HepG2 (cell line): ENCODE data around the gene NFYC. TPM values are rescaled to one million over a fixed set of nuclear protein-coding genes. Genes with fewer than 3 reads are reported as not detected.

Experiments used
- ATAC-seq: fragments of 200-7000 bp; cut with Tn5 transposase; 3 replicates; pipeline ENCODE4 v1.9.1; 2020; ENCODE audit warnings: mild to moderate bottlenecking, moderate library complexity
- BruUV-seq: library from RNA; stranded (reverse); fragments of 400-500 nt; replicated peaks from 2 replicates; lab custom pipeline; 2021; lab: Mats Ljungman, UMichigan
- CTCF ChIA-PET: fragments of 300-600 bp; formaldehyde crosslinking; extraction: SDS; loops from one replicate; lab custom pipeline; 2021; ENCODE audit warnings: low total read pairs, inconsistent platforms, low intra/inter-chr PET ratio; lab: Yijun Ruan, JAX
- POLR2A ChIA-PET: fragments of 350-600 bp; sonication (Branson Sonifier 250); formaldehyde crosslinking; loops from one replicate; lab custom pipeline; 2020; ENCODE audit warnings: antibody characterized with exemption, inconsistent platforms; lab: Yijun Ruan, JAX
- DNase-seq: peaks from one replicate; pipeline ENCODE4 v3.0.0-alpha.2; 2015; ENCODE audit warnings: low spot score
- FAIRE-seq: peaks from 3 replicates; lab custom pipeline; 2011; peaks lifted over from hg19 to GRCh38; lab: Jason Lieb, UNC
- H2AFZ ChIP-seq: one replicate; pipeline ENCODE4 v1.6.1; 2011; ENCODE audit warnings: low read length, inconsistent platforms
- H3K27ac ChIP-seq: fragments of 300-600 bp; 3 replicates; pipeline ENCODE4 v1.8.0; 2011; ENCODE audit warnings: mixed run types, mild to moderate bottlenecking, mixed read lengths, low read length, inconsistent platforms; ENCODE audit not compliant: insufficient read depth; ENCODE audit errors: extremely low read length
- H3K27me3 ChIP-seq, 2 experiments: fragments of 200-600 bp in 1 of 2; 2 replicates in 1 of 2; 3 replicates in 1 of 2; pipeline versions ENCODE4 v1.6.0 to v1.8.0; 2011; ENCODE audit warnings: low read length in 2 of 2, mild to moderate bottlenecking in 2 of 2, moderate library complexity in 2 of 2, inconsistent platforms in 1 of 2; ENCODE audit not compliant: insufficient read depth in 2 of 2, control insufficient read depth in 1 of 2
- H3K36me3 ChIP-seq, 2 experiments: fragments of 200-600 bp in 1 of 2; replicated peaks in 1 of 2; 2 replicates in 1 of 2; 3 replicates in 1 of 2; pipeline versions ENCODE4 v1.5.1 to v1.8.0; 2011; ENCODE audit warnings: low read length in 2 of 2, inconsistent platforms in 1 of 2; ENCODE audit not compliant: insufficient read depth in 2 of 2, control insufficient read depth in 1 of 2
- H3K4me1 ChIP-seq: 2 replicates; pipeline ENCODE4 v1.5.1; 2012; ENCODE audit warnings: low read length, inconsistent platforms; ENCODE audit not compliant: insufficient read depth
- H3K4me2 ChIP-seq: 2 replicates; pipeline ENCODE4 v1.6.0; 2011; ENCODE audit warnings: low read depth, low read length, inconsistent platforms
- H3K4me3 ChIP-seq, 3 experiments: fragments of 200-600 bp in 1 of 3; sonication (generic), shearing (Covaris generic) in 1 of 3; replicated peaks in 1 of 3; 2 replicates each; pipeline ENCODE4 v1.5.1; 2011 to 2016; ENCODE audit warnings: low read length in 3 of 3, inconsistent platforms in 2 of 3, low read depth in 2 of 3, mild to moderate bottlenecking in 2 of 3, control low read depth in 1 of 3, mixed read lengths in 1 of 3; ENCODE audit not compliant: insufficient read depth in 1 of 3
- H3K79me2 ChIP-seq: one replicate; pipeline ENCODE4 v1.6.1; 2011; ENCODE audit warnings: low read length, inconsistent platforms; ENCODE audit not compliant: insufficient read depth
- H3K9ac ChIP-seq: 2 replicates; pipeline ENCODE4 v1.6.0; 2011; ENCODE audit warnings: mild to moderate bottlenecking, low read depth, low read length, inconsistent platforms; ENCODE audit not compliant: insufficient read depth
- H3K9me3 ChIP-seq: 2 replicates; pipeline ENCODE4 v1.5.1; 2012; ENCODE audit warnings: mild to moderate bottlenecking, low read length
- H4K20me1 ChIP-seq: 2 replicates; pipeline ENCODE4 v1.6.0; 2011; ENCODE audit warnings: inconsistent platforms, mild to moderate bottlenecking, low read length, moderate library complexity; ENCODE audit not compliant: insufficient read depth
- ATRX ChIP-seq: sonication (generic); formaldehyde crosslinking; IDR thresholded peaks from 2 replicates; pipeline ENCODE4 v1.4.0; 2020; ENCODE audit warnings: missing genetic modification reagents, borderline replicate concordance
- CEBPB ChIP-seq: IDR thresholded peaks from 2 replicates; pipeline ENCODE4 v1.6.1; 2011; ENCODE audit warnings: low read depth, low read length, improper control_type of control experiment, borderline replicate concordance
- CEBPG ChIP-seq: IDR thresholded peaks from 2 replicates; pipeline ENCODE4 v1.6.1; 2016
- CHD2 ChIP-seq: IDR thresholded peaks from 2 replicates; pipeline ENCODE4 v1.6.1; 2011; ENCODE audit warnings: low read depth, low read length, improper control_type of control experiment
- CREB1 ChIP-seq, 2 experiments: fragments of 450-650 bp in 1 of 2; IDR thresholded peaks; 2 replicates each; pipeline ENCODE4 v1.6.1; 2016 to 2017; ENCODE audit warnings: control low read depth in 1 of 2, mild to moderate bottlenecking in 1 of 2, missing compliant biosample characterization in 1 of 2, missing genetic modification characterization in 1 of 2
- SIN3B ChIP-seq: fragments of 150-350 bp; IDR thresholded peaks from 2 replicates; pipeline ENCODE4 v1.6.1; 2014; ENCODE audit warnings: low read length
- SMYD3 ChIP-seq: sonication (generic); formaldehyde crosslinking; IDR thresholded peaks from 2 replicates; pipeline ENCODE4 v1.8.1; 2023; ENCODE audit warnings: mild to moderate bottlenecking, missing genetic modification reagents
- WGBS: methylation state at CpG from one replicate; pipeline ENCODE4 v1.1.6; 2017; ENCODE audit warnings: low lambda C conversion rate; 5-methylcytosine and 5-hydroxymethylcytosine counted together
- in situ Hi-C: cut with HindIII; loops from 2 replicates; pipeline ENCODE4 v1.10.0; 2017; ENCODE audit warnings: low pct_unique_long_range_greater_than_20kb; ENCODE audit not compliant: extremely low pct_ligation_motif_present
- intact Hi-C: fragments of 100-400 bp; cut with micrococcal nuclease; formaldehyde crosslinking; loops from one replicate; pipeline ENCODE4 v1.10.0; 2022; ENCODE audit not compliant: unreplicated experiment
- polyA plus RNA-seq, 8 experiments: library from polyadenylated mRNA; depleted of rRNA in 3 of 8; stranded (reverse) in 7 of 8; unstranded in 1 of 8; fragments of >200 nt; fragmentation: Illumina TruSeq in 4 of 8; extraction: Trizol in 4 of 8; gene quantifications; 2 replicates each; pipeline versions ENCODE4 v1.2.1 to v1.2.3, GENCODE V29; 2011 to 2016; ENCODE audit warnings: low read depth in 4 of 8, missing spikeins in 1 of 8, mixed read lengths in 1 of 8; ENCODE audit not compliant: insufficient read depth in 1 of 8
- total RNA-seq, 5 experiments: library from RNA; depleted of rRNA; stranded (reverse); fragments of >200 nt; fragmentation: Illumina TruSeq; extraction: Trizol; gene quantifications; 2 replicates each; pipeline ENCODE4 v1.2.3, GENCODE V29; 2016; ENCODE audit warnings: low read depth in 1 of 5
- TF ChIP-seq, protein P1 (sequence below): IDR thresholded peaks from 2 replicates; pipeline ENCODE4 v1.6.1; 2016; ENCODE audit warnings: mild to moderate bottlenecking
- TF ChIP-seq, protein P2 (sequence below), 2 experiments: fragments of 450-650 bp in 1 of 2; sonication (generic) in 1 of 2; formaldehyde crosslinking; IDR thresholded peaks; 2 replicates each; pipeline versions ENCODE4 v1.5.0 to v1.8.0; 2020 to 2022; ENCODE audit warnings: mild to moderate bottlenecking in 1 of 2, missing genetic modification reagents in 1 of 2
- TF ChIP-seq, protein P3 (sequence below): IDR thresholded peaks from 2 replicates; pipeline ENCODE4 v1.6.1; 2016; ENCODE audit warnings: control low read depth

NFYC gene
- total and polyA plus RNA-seq, 2 of the 13 experiments (the other 11 are each of a cell fraction or from before 2014, with no cell fraction given): 33.9 to 73.7 TPM

DNA sequence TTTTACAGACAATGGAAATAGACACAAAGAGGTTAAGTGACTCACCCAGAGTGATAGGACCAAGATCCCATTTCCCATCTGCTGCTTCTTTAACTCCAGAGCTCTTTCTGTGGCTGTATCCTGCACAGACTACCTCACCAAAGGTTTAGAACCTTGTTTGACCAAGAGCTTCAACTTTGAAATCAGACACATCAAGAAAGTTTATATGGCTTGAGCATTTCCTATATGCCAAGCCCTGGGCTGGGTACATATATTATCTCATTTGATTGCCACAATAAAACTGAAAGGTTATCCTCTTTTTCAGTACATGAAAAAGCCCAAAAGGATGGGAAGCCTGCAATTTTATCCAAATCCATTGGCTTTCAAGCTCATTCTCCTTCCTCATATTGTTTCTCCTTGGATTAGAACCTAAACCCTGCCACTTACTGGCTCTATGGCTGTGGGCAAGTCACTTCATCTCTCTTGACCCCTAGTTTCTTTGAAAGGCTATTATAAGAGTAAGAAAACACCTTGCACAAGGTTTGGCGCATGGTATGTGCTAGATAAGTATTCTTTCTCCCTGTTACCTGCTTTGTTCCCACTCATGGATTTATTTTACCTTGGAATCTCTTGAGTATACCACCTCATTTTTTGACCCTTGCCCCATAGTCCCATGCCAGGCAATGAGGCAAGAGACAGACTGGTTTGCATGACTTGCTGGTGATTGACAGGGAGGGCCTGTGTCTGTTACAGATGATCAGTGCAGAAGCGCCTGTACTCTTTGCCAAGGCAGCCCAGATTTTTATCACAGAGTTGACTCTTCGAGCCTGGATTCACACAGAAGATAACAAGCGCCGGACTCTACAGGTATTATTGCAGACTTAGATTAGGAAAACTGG, 57.6 kb downstream of the NFYC start:
- intact Hi-C loops (no loop called here), in situ Hi-C loops (no loop called here)
- no peak overlapping the region for H3K27ac ChIP-seq
- peaks cover 15% of the 10 kb centered on the region for H3K79me2 ChIP-seq
- CTCF ChIA-PET: no interaction called here
- H3K4me2 ChIP-seq: no peak overlapping the region
- H3K9ac ChIP-seq: no peak overlapping the region
- H3K4me1 ChIP-seq: peaks cover 18% of the 10 kb centered on the region
- BruUV-seq: no TSS peak
- no peaks in the 10 kb centered on the region for H3K27me3 ChIP-seq
- ATAC-seq (peak; percentile 41; the same call in 1 of the 3 replicates), DNase-seq (no peak), FAIRE-seq (no peak)
- H3K4me3 ChIP-seq: no peak overlapping the region
- TF ChIP-seq ATRX (CRISPR knock-in tag): no peak
- TF ChIP-seq CREB1 (IDR thresholded peaks at IDR 0.05): no peak
- peak; percentile 36 for TF ChIP-seq CREB1 (CRISPR knock-in tag; IDR thresholded peaks at IDR 0.05)
- TF ChIP-seq SIN3B: no peak
- TF ChIP-seq SMYD3: no peak
- TF ChIP-seq, protein P1, sequence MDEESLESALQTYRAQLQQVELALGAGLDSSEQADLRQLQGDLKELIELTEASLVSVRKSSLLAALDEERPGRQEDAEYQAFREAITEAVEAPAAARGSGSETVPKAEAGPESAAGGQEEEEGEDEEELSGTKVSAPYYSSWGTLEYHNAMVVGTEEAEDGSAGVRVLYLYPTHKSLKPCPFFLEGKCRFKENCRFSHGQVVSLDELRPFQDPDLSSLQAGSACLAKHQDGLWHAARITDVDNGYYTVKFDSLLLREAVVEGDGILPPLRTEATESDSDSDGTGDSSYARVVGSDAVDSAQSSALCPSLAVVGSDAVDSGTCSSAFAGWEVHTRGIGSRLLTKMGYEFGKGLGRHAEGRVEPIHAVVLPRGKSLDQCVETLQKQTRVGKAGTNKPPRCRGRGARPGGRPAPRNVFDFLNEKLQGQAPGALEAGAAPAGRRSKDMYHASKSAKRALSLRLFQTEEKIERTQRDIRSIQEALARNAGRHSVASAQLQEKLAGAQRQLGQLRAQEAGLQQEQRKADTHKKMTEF (CRISPR knock-in tag): 0 out of 2 replicates have a peak, but pooled peaks have one; percentile 13
- TF ChIP-seq, protein P2, sequence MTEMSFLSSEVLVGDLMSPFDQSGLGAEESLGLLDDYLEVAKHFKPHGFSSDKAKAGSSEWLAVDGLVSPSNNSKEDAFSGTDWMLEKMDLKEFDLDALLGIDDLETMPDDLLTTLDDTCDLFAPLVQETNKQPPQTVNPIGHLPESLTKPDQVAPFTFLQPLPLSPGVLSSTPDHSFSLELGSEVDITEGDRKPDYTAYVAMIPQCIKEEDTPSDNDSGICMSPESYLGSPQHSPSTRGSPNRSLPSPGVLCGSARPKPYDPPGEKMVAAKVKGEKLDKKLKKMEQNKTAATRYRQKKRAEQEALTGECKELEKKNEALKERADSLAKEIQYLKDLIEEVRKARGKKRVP (CRISPR knock-in tag; IDR thresholded peaks at IDR 0.05): peak in 1 of 2 experiments; percentile 70; a peak in 2 of 4 replicates
- no peak for TF ChIP-seq CHD2
- TF ChIP-seq CEBPB: peak; percentile 31; the same call in 1 of the 2 replicates
- TF ChIP-seq, protein P3, sequence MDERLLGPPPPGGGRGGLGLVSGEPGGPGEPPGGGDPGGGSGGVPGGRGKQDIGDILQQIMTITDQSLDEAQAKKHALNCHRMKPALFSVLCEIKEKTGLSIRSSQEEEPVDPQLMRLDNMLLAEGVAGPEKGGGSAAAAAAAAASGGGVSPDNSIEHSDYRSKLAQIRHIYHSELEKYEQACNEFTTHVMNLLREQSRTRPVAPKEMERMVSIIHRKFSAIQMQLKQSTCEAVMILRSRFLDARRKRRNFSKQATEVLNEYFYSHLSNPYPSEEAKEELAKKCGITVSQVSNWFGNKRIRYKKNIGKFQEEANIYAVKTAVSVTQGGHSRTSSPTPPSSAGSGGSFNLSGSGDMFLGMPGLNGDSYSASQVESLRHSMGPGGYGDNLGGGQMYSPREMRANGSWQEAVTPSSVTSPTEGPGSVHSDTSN: peak; percentile 64
- TF ChIP-seq CEBPG (CRISPR knock-in tag): peak; percentile 30; the same call in 1 of the 2 replicates
- H3K9me3 ChIP-seq: no peaks in the 10 kb centered on the region
- POLR2A ChIA-PET: interaction anchor here (0.6 to 2.7 kb wide), 6 partner anchors 9 to 58 kb away, joined by 3 to 17 read pairs (median 3); partner anchors contain the start of gene NFYC
- H3K36me3 ChIP-seq: peaks cover 13 to 70% of the 10 kb centered on the region in 2 experiments
- no peak overlapping the region for H2AFZ ChIP-seq
- H4K20me1 ChIP-seq: no peaks in the 10 kb centered on the region
- 89% methylated on average over 5 of the region's 5 CpGs for WGBS
